HepG2 (cell line): ENCODE results near the gene RASL10A. TPM values are rescaled to one million over a fixed set of nuclear protein-coding genes. Genes with fewer than 3 reads are reported as not detected.

Experiments
- ATRX ChIP-seq: sonication (generic); formaldehyde crosslinking; IDR thresholded peaks from 2 replicates; pipeline ENCODE4 v1.4.0; 2020; ENCODE audit warnings: missing genetic modification reagents, borderline replicate concordance
- BATF2 ChIP-seq: sonication (generic); formaldehyde crosslinking; IDR thresholded peaks from 2 replicates; pipeline ENCODE4 v1.8.0; 2022; ENCODE audit warnings: mild to moderate bottlenecking, missing genetic modification reagents, moderate library complexity
- FOXM1 ChIP-seq: sonication (generic); formaldehyde crosslinking; IDR thresholded peaks from 2 replicates; pipeline ENCODE4 v1.5.0; 2020; ENCODE audit warnings: missing genetic modification reagents
- GATAD2A ChIP-seq: IDR thresholded peaks from 2 replicates; pipeline ENCODE4 v1.6.1; 2016
- GMEB1 ChIP-seq: sonication (generic); formaldehyde crosslinking; IDR thresholded peaks from 2 replicates; pipeline ENCODE4 v1.5.1; 2020; ENCODE audit warnings: missing genetic modification reagents, mild to moderate bottlenecking, borderline replicate concordance
- HNF1A ChIP-seq, 2 experiments: sonication (generic) in 1 of 2; formaldehyde crosslinking in 1 of 2; IDR thresholded peaks; 2 replicates each; pipeline versions ENCODE4 v1.4.0 to v1.6.1; 2016 to 2020; ENCODE audit warnings: borderline replicate concordance in 1 of 2, low read depth in 1 of 2, mild to moderate bottlenecking in 1 of 2, missing genetic modification reagents in 1 of 2
- KLF11 ChIP-seq: IDR thresholded peaks from 2 replicates; pipeline ENCODE4 v1.6.1; 2016; ENCODE audit warnings: missing compliant biosample characterization
- KLF15 ChIP-seq: sonication (generic); formaldehyde crosslinking; IDR thresholded peaks from 2 replicates; pipeline ENCODE4 v1.8.1; 2023; ENCODE audit warnings: borderline replicate concordance, mild to moderate bottlenecking, inconsistent platforms, missing genetic modification reagents, mixed read lengths
- PHF20 ChIP-seq: sonication (generic); formaldehyde crosslinking; IDR thresholded peaks from 2 replicates; pipeline ENCODE4 v1.5.0; 2020; ENCODE audit warnings: mild to moderate bottlenecking, missing genetic modification reagents
- RBM22 ChIP-seq: fragments of 200-400 bp; formaldehyde crosslinking; optimal IDR thresholded peaks from 2 replicates; pipeline ENCODE3; 2017; ENCODE audit warnings: mild to moderate bottlenecking, low read length, moderate library complexity
- RCOR2 ChIP-seq: IDR thresholded peaks from 2 replicates; pipeline ENCODE4 v1.6.1; 2016; ENCODE audit warnings: missing biosample characterization, missing genetic modification reagents
- RERE ChIP-seq: IDR thresholded peaks from 2 replicates; pipeline ENCODE4 v1.6.1; 2016; ENCODE audit warnings: low read depth, missing genetic modification reagents, missing compliant biosample characterization
- TARDBP ChIP-seq: sonication (generic); formaldehyde crosslinking; IDR thresholded peaks from 2 replicates; pipeline ENCODE4 v1.8.0; 2022; ENCODE audit warnings: mild to moderate bottlenecking, missing genetic modification reagents
- ZFY ChIP-seq: sonication (generic); formaldehyde crosslinking; IDR thresholded peaks from 2 replicates; pipeline ENCODE4 v1.4.0; 2020; ENCODE audit warnings: missing genetic modification reagents
- ZNF883 ChIP-seq: sonication (generic); formaldehyde crosslinking; IDR thresholded peaks from 2 replicates; pipeline ENCODE4 v1.5.1; 2020; ENCODE audit warnings: mild to moderate bottlenecking, missing genetic modification reagents; ENCODE audit errors: not compliant biosample characterization
- polyA plus RNA-seq, 8 experiments: library from polyadenylated mRNA; depleted of rRNA in 3 of 8; stranded (reverse) in 7 of 8; unstranded in 1 of 8; fragments of >200 nt; fragmentation: Illumina TruSeq in 4 of 8; extraction: Trizol in 4 of 8; gene quantifications; 2 replicates each; pipeline versions ENCODE4 v1.2.1 to v1.2.3, GENCODE V29; 2011 to 2016; ENCODE audit warnings: low read depth in 4 of 8, missing spikeins in 1 of 8, mixed read lengths in 1 of 8; ENCODE audit not compliant: insufficient read depth in 1 of 8
- total RNA-seq, 5 experiments: library from RNA; depleted of rRNA; stranded (reverse); fragments of >200 nt; fragmentation: Illumina TruSeq; extraction: Trizol; gene quantifications; 2 replicates each; pipeline ENCODE4 v1.2.3, GENCODE V29; 2016; ENCODE audit warnings: low read depth in 1 of 5

The RASL10A gene
- total and polyA plus RNA-seq, 2 of the 13 experiments (the other 11 are each of a cell fraction or from before 2014, with no cell fraction given): 0.05 to 0.22 TPM

GRCh38 chr22:29306175-29306834 lies 9.2 kb downstream of the RASL10A start, which contains the start of gene GAS2L1 (continued):
- no peak for TF ChIP-seq ZNF883 (CRISPR knock-in tag)
- no peak for TF ChIP-seq FOXM1 (CRISPR knock-in tag)
- TF ChIP-seq KLF11 (CRISPR knock-in tag): no peak
- TF ChIP-seq PHF20: peak; percentile 45; the same call in 1 of the 2 replicates
- TF ChIP-seq ZFY (CRISPR knock-in tag): no peak; the same call in 1 of the 2 replicates
- TF ChIP-seq RCOR2 (CRISPR knock-in tag): 0 out of 2 replicates have a peak, but pooled peaks have one; percentile 15
- peak; percentile 47; the same call in 1 of the 2 replicates for TF ChIP-seq TARDBP (CRISPR knock-in tag)
- peak; percentile 68; the same call in 1 of the 2 replicates for TF ChIP-seq KLF15
- TF ChIP-seq RERE (CRISPR knock-in tag): no peak
- 0 out of 2 replicates have a peak, but pooled peaks have one; percentile 12 for TF ChIP-seq GATAD2A (CRISPR knock-in tag)
- no peak for TF ChIP-seq ATRX (CRISPR knock-in tag)
- no peak; the same call in 1 of the 2 replicates for TF ChIP-seq GMEB1 (CRISPR knock-in tag)
- TF ChIP-seq HNF1A (IDR thresholded peaks at IDR 0.05; ENCODE audit: low read depth): no peak
- TF ChIP-seq HNF1A (CRISPR knock-in tag; IDR thresholded peaks at IDR 0.05; ENCODE audit: borderline replicate concordance): peak; percentile 27; the same call in 1 of the 2 replicates
- no peak for TF ChIP-seq RBM22
- no peak for TF ChIP-seq BATF2 (CRISPR knock-in tag)
